MM.1S (cell line): ENCODE data around the gene CLDN7.

Experiments
- CTCF ChIP-seq: fragments of 300-600 bp; sonication (generic); IDR thresholded peaks from 2 replicates; pipeline ENCODE4 v1.5.1; 2016; ENCODE audit warnings: antibody characterized with exemption, low read length, mixed read lengths
- EZH2phosphoT487 ChIP-seq: fragments of 300-600 bp; sonication (generic); IDR thresholded peaks from 2 replicates; pipeline ENCODE4 v1.6.1; 2018; ENCODE audit warnings: antibody characterized with exemption, low read length

DNA sequence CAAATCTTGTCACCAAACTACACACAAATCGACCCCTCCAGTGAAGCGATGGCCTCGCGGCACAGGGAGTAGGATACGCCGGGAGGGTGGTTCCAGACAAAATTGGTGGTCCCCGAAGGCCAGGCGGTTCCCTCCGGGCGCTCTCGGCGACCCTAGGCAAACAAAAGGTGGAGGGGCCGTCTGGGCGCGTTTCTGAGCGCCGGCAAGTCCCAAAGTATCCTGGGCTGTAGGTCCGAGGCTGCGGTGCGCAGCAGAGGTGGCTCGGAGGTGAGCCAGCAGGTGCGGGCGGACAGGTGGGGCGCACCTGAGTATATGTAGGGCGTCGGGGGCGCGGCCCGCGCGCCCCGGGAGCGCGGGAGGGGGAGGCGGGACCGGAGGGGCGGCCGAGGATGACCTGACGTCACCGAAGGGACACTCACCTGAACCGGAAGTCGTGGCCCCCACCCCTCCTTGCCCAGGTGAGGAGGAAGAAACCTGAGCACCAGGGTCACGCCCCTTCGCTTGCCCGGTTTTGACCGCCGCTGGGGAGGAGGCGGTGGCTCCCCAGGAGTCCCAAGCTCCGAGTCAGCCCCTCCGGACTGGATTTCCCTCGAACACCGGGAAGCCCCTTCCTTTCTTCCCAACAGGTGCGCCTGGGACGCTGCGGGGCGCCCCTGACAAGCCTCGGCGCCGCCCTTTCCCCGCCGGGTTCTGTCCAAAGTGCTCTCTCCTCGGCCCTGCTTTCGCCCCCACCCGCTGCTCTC lies at the start of gene CLDN7:
- TF ChIP-seq CTCF: no peak
- no peak for TF ChIP-seq EZH2phosphoT487
